HepG2 (cell line): ENCODE measurements around the gene NGRN. TPM values are rescaled to one million over a fixed set of nuclear protein-coding genes. Genes with fewer than 3 reads are reported as not detected.

Source experiments
- CBX1 ChIP-seq: IDR thresholded peaks from one replicate; pipeline ENCODE4 v1.6.1; 2016; ENCODE audit warnings: antibody characterized with exemption, low read depth
- FIP1L1 ChIP-seq: fragments of 200-400 bp; formaldehyde crosslinking; IDR thresholded peaks from 2 replicates; pipeline ENCODE4 v1.6.1; 2018; ENCODE audit warnings: low read depth, mild to moderate bottlenecking, low read length, moderate library complexity, borderline replicate concordance; ENCODE audit not compliant: insufficient read depth
- FLYWCH1 ChIP-seq: sonication (generic); formaldehyde crosslinking; IDR thresholded peaks from 2 replicates; pipeline ENCODE4 v1.8.1; 2023; ENCODE audit warnings: mild to moderate bottlenecking, missing genetic modification reagents
- FOXC1 ChIP-seq: sonication (generic); formaldehyde crosslinking; IDR thresholded peaks from 2 replicates; pipeline ENCODE4 v1.8.0; 2022; ENCODE audit warnings: mild to moderate bottlenecking, missing genetic modification reagents, borderline replicate concordance
- HDAC2 ChIP-seq: sonication (generic); formaldehyde crosslinking; IDR thresholded peaks from 2 replicates; pipeline ENCODE4 v1.4.0; 2020; ENCODE audit warnings: missing genetic modification reagents
- HNRNPL ChIP-seq: fragments of 200-400 bp; formaldehyde crosslinking; IDR thresholded peaks from 2 replicates; pipeline ENCODE4 v1.6.1; 2017; ENCODE audit warnings: mild to moderate bottlenecking, low read depth, low read length
- KDM3A ChIP-seq: IDR thresholded peaks from 2 replicates; pipeline ENCODE4 v1.6.1; 2018; ENCODE audit warnings: low read depth, missing compliant biosample characterization
- LCORL ChIP-seq, 2 experiments: fragments of 450-650 bp in 1 of 2; sonication (generic) in 1 of 2; formaldehyde crosslinking in 1 of 2; IDR thresholded peaks; 2 replicates each; pipeline versions ENCODE4 v1.5.0 to v1.6.1; 2017 to 2020; ENCODE audit warnings: antibody characterized with exemption in 1 of 2, missing genetic modification reagents in 1 of 2
- MEIS2 ChIP-seq: sonication (generic); formaldehyde crosslinking; IDR thresholded peaks from 2 replicates; pipeline ENCODE4 v1.9.0; 2021; ENCODE audit warnings: mild to moderate bottlenecking, missing genetic modification reagents
- NBN ChIP-seq: fragments of 450-650 bp; conservative IDR thresholded peaks from 2 replicates; pipeline ENCODE4 v1.6.1; 2017
- NFYB ChIP-seq: sonication (generic); formaldehyde crosslinking; IDR thresholded peaks from 2 replicates; pipeline ENCODE4 v1.4.0; 2020; ENCODE audit warnings: missing genetic modification reagents
- NR2C2 ChIP-seq: sonication (generic); formaldehyde crosslinking; IDR thresholded peaks from 2 replicates; pipeline ENCODE4 v1.4.0; 2020; ENCODE audit warnings: missing genetic modification reagents, mild to moderate bottlenecking, moderate library complexity, borderline replicate concordance
- NR2F1 ChIP-seq, 2 experiments: fragments of 450-650 bp in 1 of 2; formaldehyde crosslinking in 1 of 2; IDR thresholded peaks; 2 replicates each; pipeline versions ENCODE4 v1.5.0 to v1.6.1; 2016 to 2020; ENCODE audit warnings: mild to moderate bottlenecking in 1 of 2, missing compliant biosample characterization in 1 of 2, missing genetic modification reagents in 1 of 2, moderate library complexity in 1 of 2
- PHF5A ChIP-seq: IDR thresholded peaks from one replicate; pipeline ENCODE4 v1.6.1; 2018; ENCODE audit warnings: low read depth, missing genetic modification reagents; ENCODE audit not compliant: unreplicated experiment
- RARG ChIP-seq: sonication (generic); formaldehyde crosslinking; IDR thresholded peaks from 2 replicates; pipeline ENCODE4 v1.4.0; 2020; ENCODE audit warnings: low read depth, mild to moderate bottlenecking, missing genetic modification reagents
- RNF2 ChIP-seq: fragments of 450-650 bp; conservative IDR thresholded peaks from 2 replicates; pipeline ENCODE4 v1.6.1; 2016; ENCODE audit warnings: low read depth
- SAP130 ChIP-seq: IDR thresholded peaks from 2 replicates; pipeline ENCODE4 v1.6.1; 2016; ENCODE audit warnings: low read depth
- SPEN ChIP-seq: sonication (generic); formaldehyde crosslinking; IDR thresholded peaks from 2 replicates; pipeline ENCODE4 v1.5.1; 2020; ENCODE audit warnings: low read depth, mild to moderate bottlenecking, missing genetic modification reagents
- TAF15 ChIP-seq: fragments of 200-400 bp; formaldehyde crosslinking; IDR thresholded peaks from one replicate; pipeline ENCODE4 v1.6.1; 2018; ENCODE audit warnings: mild to moderate bottlenecking, low read depth, low read length; ENCODE audit not compliant: poor library complexity, severe bottlenecking
- TCF7 ChIP-seq: sonication (generic); IDR thresholded peaks from 2 replicates; pipeline ENCODE4 v1.6.1; 2016; ENCODE audit warnings: antibody characterized with exemption, low read depth
- TSC22D2 ChIP-seq: sonication (generic); formaldehyde crosslinking; IDR thresholded peaks from 2 replicates; pipeline ENCODE4 v1.5.1; 2020; ENCODE audit warnings: missing genetic modification reagents, mild to moderate bottlenecking, borderline replicate concordance
- ZNF24 ChIP-seq: fragments of 450-650 bp; IDR thresholded peaks from 2 replicates; pipeline ENCODE4 v1.6.1; 2017; ENCODE audit warnings: antibody characterized with exemption, mild to moderate bottlenecking
- ZNF326 ChIP-seq: sonication (generic); formaldehyde crosslinking; IDR thresholded peaks from 2 replicates; pipeline ENCODE4 v1.4.0; 2020; ENCODE audit warnings: missing genetic modification reagents, borderline replicate concordance
- ZNF484 ChIP-seq: sonication (generic); formaldehyde crosslinking; IDR thresholded peaks from 2 replicates; pipeline ENCODE4 v1.5.1; 2020; ENCODE audit warnings: mild to moderate bottlenecking, low read depth, missing genetic modification reagents, borderline replicate concordance
- ZNF547 ChIP-seq: sonication (generic); formaldehyde crosslinking; IDR thresholded peaks from 2 replicates; pipeline ENCODE4 v1.5.1; 2020; ENCODE audit warnings: mild to moderate bottlenecking, missing genetic modification reagents
- ZNF782 ChIP-seq: sonication (generic); formaldehyde crosslinking; IDR thresholded peaks from 2 replicates; pipeline ENCODE4 v1.4.0; 2020; ENCODE audit warnings: missing genetic modification reagents, mild to moderate bottlenecking, borderline replicate concordance
- polyA plus RNA-seq, 8 experiments: library from polyadenylated mRNA; depleted of rRNA in 3 of 8; stranded (reverse) in 7 of 8; unstranded in 1 of 8; fragments of >200 nt; fragmentation: Illumina TruSeq in 4 of 8; extraction: Trizol in 4 of 8; gene quantifications; 2 replicates each; pipeline versions ENCODE4 v1.2.1 to v1.2.3, GENCODE V29; 2011 to 2016; ENCODE audit warnings: low read depth in 4 of 8, missing spikeins in 1 of 8, mixed read lengths in 1 of 8; ENCODE audit not compliant: insufficient read depth in 1 of 8
- total RNA-seq, 5 experiments: library from RNA; depleted of rRNA; stranded (reverse); fragments of >200 nt; fragmentation: Illumina TruSeq; extraction: Trizol; gene quantifications; 2 replicates each; pipeline ENCODE4 v1.2.3, GENCODE V29; 2016; ENCODE audit warnings: low read depth in 1 of 5
- TF ChIP-seq, protein P1 (sequence below): sonication (generic); formaldehyde crosslinking; IDR thresholded peaks from 2 replicates; pipeline ENCODE4 v1.4.0; 2020; ENCODE audit warnings: missing genetic modification reagents
- TF ChIP-seq, protein P2 (sequence below): sonication (generic); formaldehyde crosslinking; IDR thresholded peaks from 2 replicates; pipeline ENCODE4 v1.4.0; 2020; ENCODE audit warnings: missing genetic modification reagents
- TF ChIP-seq, protein P3 (sequence below): sonication (generic); IDR thresholded peaks from 2 replicates; pipeline ENCODE4 v1.6.1; 2016; ENCODE audit warnings: low read depth, borderline replicate concordance
- TF ChIP-seq, protein P4 (sequence below): sonication (generic); formaldehyde crosslinking; IDR thresholded peaks from 2 replicates; pipeline ENCODE4 v1.4.0; 2020; ENCODE audit warnings: missing genetic modification reagents

NGRN gene
- total and polyA plus RNA-seq, 2 of the 13 experiments (the other 11 are each of a cell fraction or from before 2014, with no cell fraction given), result 39.8 to 63.7 TPM

GRCh38 chr15:90264671-90265070 lies 801 bp upstream of the NGRN start (continued):
- TF ChIP-seq, protein P1, sequence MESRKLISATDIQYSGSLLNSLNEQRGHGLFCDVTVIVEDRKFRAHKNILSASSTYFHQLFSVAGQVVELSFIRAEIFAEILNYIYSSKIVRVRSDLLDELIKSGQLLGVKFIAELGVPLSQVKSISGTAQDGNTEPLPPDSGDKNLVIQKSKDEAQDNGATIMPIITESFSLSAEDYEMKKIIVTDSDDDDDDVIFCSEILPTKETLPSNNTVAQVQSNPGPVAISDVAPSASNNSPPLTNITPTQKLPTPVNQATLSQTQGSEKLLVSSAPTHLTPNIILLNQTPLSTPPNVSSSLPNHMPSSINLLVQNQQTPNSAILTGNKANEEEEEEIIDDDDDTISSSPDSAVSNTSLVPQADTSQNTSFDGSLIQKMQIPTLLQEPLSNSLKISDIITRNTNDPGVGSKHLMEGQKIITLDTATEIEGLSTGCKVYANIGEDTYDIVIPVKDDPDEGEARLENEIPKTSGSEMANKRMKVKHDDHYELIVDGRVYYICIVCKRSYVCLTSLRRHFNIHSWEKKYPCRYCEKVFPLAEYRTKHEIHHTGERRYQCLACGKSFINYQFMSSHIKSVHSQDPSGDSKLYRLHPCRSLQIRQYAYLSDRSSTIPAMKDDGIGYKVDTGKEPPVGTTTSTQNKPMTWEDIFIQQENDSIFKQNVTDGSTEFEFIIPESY (CRISPR knock-in tag), result no peak
- TF ChIP-seq PHF5A (CRISPR knock-in tag), result no peak
- TF ChIP-seq SAP130, result peak; percentile 4; the same call in 1 of the 2 replicates
- TF ChIP-seq ZNF24, result no peak
- TF ChIP-seq HNRNPL, result no peak
- TF ChIP-seq, protein P2, sequence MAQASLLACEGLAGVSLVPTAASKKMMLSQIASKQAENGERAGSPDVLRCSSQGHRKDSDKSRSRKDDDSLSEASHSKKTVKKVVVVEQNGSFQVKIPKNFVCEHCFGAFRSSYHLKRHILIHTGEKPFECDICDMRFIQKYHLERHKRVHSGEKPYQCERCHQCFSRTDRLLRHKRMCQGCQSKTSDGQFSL (CRISPR knock-in tag), result no peak
- no peak for TF ChIP-seq CBX1
- no peak for TF ChIP-seq ZNF326 (CRISPR knock-in tag)
- TF ChIP-seq NFYB (CRISPR knock-in tag), result no peak
- no peak for TF ChIP-seq RNF2
- no peak for TF ChIP-seq NR2F1 (CRISPR knock-in tag; IDR thresholded peaks at IDR 0.05)
- no peak for TF ChIP-seq SPEN (CRISPR knock-in tag)
- no peak for TF ChIP-seq FOXC1 (CRISPR knock-in tag)
- TF ChIP-seq, protein P3, sequence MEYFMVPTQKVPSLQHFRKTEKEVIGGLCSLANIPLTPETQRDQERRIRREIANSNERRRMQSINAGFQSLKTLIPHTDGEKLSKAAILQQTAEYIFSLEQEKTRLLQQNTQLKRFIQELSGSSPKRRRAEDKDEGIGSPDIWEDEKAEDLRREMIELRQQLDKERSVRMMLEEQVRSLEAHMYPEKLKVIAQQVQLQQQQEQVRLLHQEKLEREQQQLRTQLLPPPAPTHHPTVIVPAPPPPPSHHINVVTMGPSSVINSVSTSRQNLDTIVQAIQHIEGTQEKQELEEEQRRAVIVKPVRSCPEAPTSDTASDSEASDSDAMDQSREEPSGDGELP, result no peak
- TF ChIP-seq ZNF782 (CRISPR knock-in tag), result no peak
- TF ChIP-seq ZNF547, result no peak
- TF ChIP-seq FLYWCH1 (CRISPR knock-in tag), result no peak
- peak; percentile 13; the same call in 1 of the 2 replicates for TF ChIP-seq MEIS2
- no peak for TF ChIP-seq TAF15
- no peak for TF ChIP-seq NBN
- TF ChIP-seq LCORL (IDR thresholded peaks at IDR 0.05), result no peak
- TF ChIP-seq LCORL (CRISPR knock-in tag; IDR thresholded peaks at IDR 0.05), result peak; percentile 40; the same call in 1 of the 2 replicates
- TF ChIP-seq TSC22D2 (CRISPR knock-in tag), result no peak
- TF ChIP-seq NR2C2 (CRISPR knock-in tag), result no peak
- no peak for TF ChIP-seq ZNF484 (CRISPR knock-in tag)
- 0 out of 2 replicates have a peak, but pooled peaks have one; percentile 16 for TF ChIP-seq HDAC2 (CRISPR knock-in tag)
- TF ChIP-seq FIP1L1, result no peak
- no peak for TF ChIP-seq RARG
- no peak for TF ChIP-seq TCF7
- no peak for TF ChIP-seq KDM3A (CRISPR knock-in tag)
- TF ChIP-seq, protein P4, sequence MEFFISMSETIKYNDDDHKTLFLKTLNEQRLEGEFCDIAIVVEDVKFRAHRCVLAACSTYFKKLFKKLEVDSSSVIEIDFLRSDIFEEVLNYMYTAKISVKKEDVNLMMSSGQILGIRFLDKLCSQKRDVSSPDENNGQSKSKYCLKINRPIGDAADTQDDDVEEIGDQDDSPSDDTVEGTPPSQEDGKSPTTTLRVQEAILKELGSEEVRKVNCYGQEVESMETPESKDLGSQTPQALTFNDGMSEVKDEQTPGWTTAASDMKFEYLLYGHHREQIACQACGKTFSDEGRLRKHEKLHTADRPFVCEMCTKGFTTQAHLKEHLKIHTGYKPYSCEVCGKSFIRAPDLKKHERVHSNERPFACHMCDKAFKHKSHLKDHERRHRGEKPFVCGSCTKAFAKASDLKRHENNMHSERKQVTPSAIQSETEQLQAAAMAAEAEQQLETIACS (CRISPR knock-in tag), result no peak
